ELR (cell line): ENCODE measurements around the gene ASB1.

Source experiments
- DNase-seq: peaks from one replicate; pipeline ENCODE4 v3.0.0-alpha.2; 2015; ENCODE audit warnings: low read depth

Gene ASB1

GRCh38 chr2:238426568-238427434, at the start of gene ASB1:
TSS of gene ASB1 (plus strand) at chr2:238426927. CDS start at chr2:238427071, 144 bp downstream.
- DNase-seq: peak; percentile 98

GRCh38 chr2:238378230-238379095, 48.3 kb upstream of the ASB1 start:
- DNase-seq: no peak

- DNase-seq: peak; percentile 85
Observed at GRCh38 chr2:238379096-238379810, 47.5 kb upstream of the ASB1 start.

GRCh38 chr2:238380336-238380735, 46.4 kb upstream of the ASB1 start:
- DNase-seq: no peak

GRCh38 chr2:238380785-238381184, 45.9 kb upstream of the ASB1 start:
- peak; percentile 75 for DNase-seq

- peak; percentile 24 for DNase-seq
Observed at GRCh38 chr2:238381341-238382115, 45.2 kb upstream of the ASB1 start.

GRCh38 chr2:238382381-238382781, 44.3 kb upstream of the ASB1 start:
- no peak for DNase-seq

- no peak for DNase-seq
Observed at GRCh38 chr2:238383135-238383534, 43.6 kb upstream of the ASB1 start.

- DNase-seq: no peak
Observed at GRCh38 chr2:238383743-238384380, 42.9 kb upstream of the ASB1 start.

- DNase-seq: peak; percentile 10
Observed at GRCh38 chr2:238387332-238387731, 39.4 kb upstream of the ASB1 start.

GRCh38 chr2:238388794-238389193, 37.9 kb upstream of the ASB1 start:
- DNase-seq: no peak

GRCh38 chr2:238389988-238390589, 36.6 kb upstream of the ASB1 start:
- DNase-seq: no peak

GRCh38 chr2:238391042-238391689, 35.6 kb upstream of the ASB1 start:
- DNase-seq: no peak

GRCh38 chr2:238396663-238397062, 30.1 kb upstream of the ASB1 start:
- no peak for DNase-seq

- no peak for DNase-seq
Observed at GRCh38 chr2:238397356-238397755, 29.4 kb upstream of the ASB1 start.

GRCh38 chr2:238398577-238398976, 28.1 kb upstream of the ASB1 start:
- no peak for DNase-seq

GRCh38 chr2:238399094-238399493, 27.6 kb upstream of the ASB1 start:
- no peak for DNase-seq

- no peak for DNase-seq
Observed at GRCh38 chr2:238401551-238401950, 25.2 kb upstream of the ASB1 start.

- DNase-seq: no peak
Observed at GRCh38 chr2:238403632-238404405, 22.9 kb upstream of the ASB1 start.
